Measurements from ENCODE around the gene C1QTNF6.

- TF ChIP-seq SREBF2 (IDR thresholded peaks at IDR 0.05): no peak
- TF ChIP-seq CTCF (IDR thresholded peaks at IDR 0.05): no peak
- no peak for TF ChIP-seq POLR2A (IDR thresholded peaks at IDR 0.05; ENCODE audit: low read length)
- no peak for TF ChIP-seq PBX3 (IDR thresholded peaks at IDR 0.05)
- TF ChIP-seq EP300 (IDR thresholded peaks at IDR 0.05): no peak
- TF ChIP-seq MYC (IDR thresholded peaks at IDR 0.05; ENCODE audit: borderline replicate concordance, low read length): no peak
- TF ChIP-seq CHD2 (IDR thresholded peaks at IDR 0.05; ENCODE audit: low read length, partially characterized antibody): no peak
- TF ChIP-seq PHF8 (IDR thresholded peaks at IDR 0.05; ENCODE audit: borderline replicate concordance, low read depth): no peak
- no peak for TF ChIP-seq BHLHE40 (IDR thresholded peaks at IDR 0.05; ENCODE audit: low read depth, low read length)
- no peak for TF ChIP-seq RCOR1 (IDR thresholded peaks at IDR 0.05; ENCODE audit: low read depth, low read length)
- TF ChIP-seq GATA3 (IDR thresholded peaks at IDR 0.05; ENCODE audit: borderline replicate concordance): no peak
- TF ChIP-seq USF2 (IDR thresholded peaks at IDR 0.05): no peak
Measured at GRCh38 chr22:37229805-37230672, 42.0 kb upstream of the C1QTNF6 start.

Measured in A549 (cell line).